CD4-positive, alpha-beta T cell (primary cell): ENCODE data around the gene PPP1R9A. TPM values are rescaled to one million over a fixed set of nuclear protein-coding genes. Genes with fewer than 3 reads are reported as not detected.

Experiments
- ATAC-seq: fragments of 200-7000 bp; cut with Tn5 transposase; one replicate; pipeline ENCODE4 v1.10.0; 2022; ENCODE audit warnings: mild to moderate bottlenecking; ENCODE audit not compliant: poor library complexity
- CTCF ChIA-PET: fragments of 350-600 bp; sonication (Branson Sonifier 250); formaldehyde crosslinking; loops from one replicate; lab custom pipeline; 2021; ENCODE audit warnings: antibody characterized with exemption, inconsistent platforms; lab: Charles Lee
- POLR2A ChIA-PET: fragments of 350-600 bp; sonication (Branson Sonifier 250); formaldehyde crosslinking; loops from one replicate; lab custom pipeline; 2021; ENCODE audit warnings: antibody characterized with exemption, inconsistent platforms; lab: Charles Lee
- DNase-seq, 14 experiments: peaks; one replicate each; pipeline ENCODE4 v3.0.0-alpha.2; 2013 to 2020; ENCODE audit warnings: mixed read lengths in 2 of 14
- H3K27ac ChIP-seq, 2 donors: one replicate each; pipeline versions ENCODE4 v1.5.1 to v1.7.0; 2013; ENCODE audit warnings: low read length in 2 of 2, low read depth in 1 of 2, mild to moderate bottlenecking in 1 of 2
- H3K27me3 ChIP-seq, 2 experiments: 1 replicate in 1 of 2; 2 replicates in 1 of 2; pipeline versions ENCODE4 v1.6.1 to v1.7.0; 2013; ENCODE audit warnings: low read length in 2 of 2, control low read depth in 1 of 2, mild to moderate bottlenecking in 1 of 2, moderate library complexity in 1 of 2; ENCODE audit not compliant: insufficient read depth in 2 of 2, control insufficient read depth in 1 of 2
- H3K36me3 ChIP-seq: one replicate; pipeline ENCODE4 v1.6.1; 2013; ENCODE audit warnings: low read length, control low read depth; ENCODE audit not compliant: insufficient read depth
- H3K4me1 ChIP-seq: one replicate; pipeline ENCODE4 v1.6.1; 2013; ENCODE audit warnings: low read length, control low read depth; ENCODE audit not compliant: insufficient read depth
- H3K4me3 ChIP-seq: one replicate; pipeline ENCODE4 v1.5.1; 2013; ENCODE audit warnings: mild to moderate bottlenecking, low read length, moderate library complexity
- H3K9me3 ChIP-seq, 2 experiments: 1 replicate in 1 of 2; 2 replicates in 1 of 2; pipeline versions ENCODE4 v1.6.1 to v1.7.0; 2013; ENCODE audit warnings: low read length in 2 of 2, mild to moderate bottlenecking in 2 of 2, control low read depth in 1 of 2, moderate library complexity in 1 of 2; ENCODE audit not compliant: control insufficient read depth in 1 of 2, insufficient read depth in 1 of 2
- H3K27ac Mint-ChIP-seq: one replicate; pipeline ENCODE4 v1.8.0; 2020; ENCODE audit warnings: mixed read lengths
- H3K27me3 Mint-ChIP-seq: one replicate; pipeline ENCODE4 v1.8.0; 2021; ENCODE audit warnings: mixed read lengths
- H3K36me3 Mint-ChIP-seq: one replicate; pipeline ENCODE4 v1.8.0; 2021; ENCODE audit warnings: low read depth, mixed read lengths
- H3K4me1 Mint-ChIP-seq: one replicate; pipeline ENCODE4 v1.8.0; 2021; ENCODE audit warnings: low read depth, mixed read lengths
- H3K4me3 Mint-ChIP-seq: one replicate; pipeline ENCODE4 v1.8.0; 2020; ENCODE audit warnings: mild to moderate bottlenecking, mixed read lengths
- H3K9me3 Mint-ChIP-seq: one replicate; pipeline ENCODE4 v1.8.0; 2020; ENCODE audit warnings: mixed read lengths
- intact Hi-C, 2 experiments: fragments of 100-400 bp; cut with DNase I in 1 of 2; cut with micrococcal nuclease in 1 of 2; formaldehyde crosslinking; loops; one replicate each; pipeline versions ENCODE4 v1.15.1 to v1.9.0; 2023 to 2025; cut with DNase I, micrococcal nuclease
- total RNA-seq, 174 experiments: library from RNA in 2 of 174; stranded (reverse) in 2 of 174; gene quantifications; one replicate each; pipeline ENCODE4 v1.2.3 and lab custom pipeline; 2021 to 2026
- TF ChIP-seq, protein P1 (sequence below): fragments of 200-600 bp; IDR thresholded peaks from one replicate; pipeline ENCODE4 v1.8.0; 2022; ENCODE audit warnings: antibody characterized with exemption, mild to moderate bottlenecking

Gene PPP1R9A
- total RNA-seq, 2 experiments from 2014 or later = not detected

DNA sequence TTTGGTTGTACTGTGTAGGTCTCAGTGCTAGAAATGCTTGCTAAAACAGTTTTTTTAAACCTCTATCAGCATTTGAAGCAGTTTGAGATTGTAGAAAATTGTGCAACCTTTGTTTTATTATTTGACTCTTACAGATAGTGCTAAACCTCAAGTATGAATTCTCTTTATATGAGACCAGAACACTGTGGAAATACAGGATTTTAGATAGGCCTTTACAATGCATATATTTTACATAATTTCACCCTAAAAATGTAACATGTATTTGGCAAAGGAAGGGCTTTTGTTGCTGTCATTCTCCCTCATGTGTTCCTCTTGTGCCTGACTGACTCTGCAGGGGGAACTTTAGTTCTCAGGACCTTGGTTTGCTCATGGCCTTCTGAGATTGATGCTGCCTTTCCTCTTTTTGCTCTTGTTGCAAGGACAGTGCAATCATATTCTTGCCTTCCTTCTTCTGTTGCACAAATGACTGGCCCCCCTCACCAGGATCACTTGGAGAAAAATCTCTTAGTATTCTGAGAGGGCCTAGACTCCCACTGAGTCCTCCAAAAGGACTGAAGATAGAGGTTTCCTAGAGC is 188.7 kb downstream of the PPP1R9A start:
- Mint-ChIP-seq H3K4me3 (no peak overlapping the region), H3K9me3 (no peaks in the 10 kb centered on the region), H3K36me3 (no peaks in the 10 kb centered on the region), H3K4me1 (no peaks in the 10 kb centered on the region), H3K27ac (no peak overlapping the region), H3K27me3 (no peaks in the 10 kb centered on the region)
- TF ChIP-seq, protein P1, sequence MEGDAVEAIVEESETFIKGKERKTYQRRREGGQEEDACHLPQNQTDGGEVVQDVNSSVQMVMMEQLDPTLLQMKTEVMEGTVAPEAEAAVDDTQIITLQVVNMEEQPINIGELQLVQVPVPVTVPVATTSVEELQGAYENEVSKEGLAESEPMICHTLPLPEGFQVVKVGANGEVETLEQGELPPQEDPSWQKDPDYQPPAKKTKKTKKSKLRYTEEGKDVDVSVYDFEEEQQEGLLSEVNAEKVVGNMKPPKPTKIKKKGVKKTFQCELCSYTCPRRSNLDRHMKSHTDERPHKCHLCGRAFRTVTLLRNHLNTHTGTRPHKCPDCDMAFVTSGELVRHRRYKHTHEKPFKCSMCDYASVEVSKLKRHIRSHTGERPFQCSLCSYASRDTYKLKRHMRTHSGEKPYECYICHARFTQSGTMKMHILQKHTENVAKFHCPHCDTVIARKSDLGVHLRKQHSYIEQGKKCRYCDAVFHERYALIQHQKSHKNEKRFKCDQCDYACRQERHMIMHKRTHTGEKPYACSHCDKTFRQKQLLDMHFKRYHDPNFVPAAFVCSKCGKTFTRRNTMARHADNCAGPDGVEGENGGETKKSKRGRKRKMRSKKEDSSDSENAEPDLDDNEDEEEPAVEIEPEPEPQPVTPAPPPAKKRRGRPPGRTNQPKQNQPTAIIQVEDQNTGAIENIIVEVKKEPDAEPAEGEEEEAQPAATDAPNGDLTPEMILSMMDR = no peak
- intact Hi-C loops = no loop called here
- Histone ChIP-seq H3K9me3 (no peaks in the 10 kb centered on the region), H3K36me3 (no peaks in the 10 kb centered on the region), H3K27me3 (no peaks in the 10 kb centered on the region), H3K27ac (no peak overlapping the region), H3K4me1 (no peaks in the 10 kb centered on the region), H3K4me3 (no peak overlapping the region)
- ChIA-PET CTCF (no interaction called here), POLR2A (no interaction called here)
- ATAC-seq (no peak), DNase-seq (no peak)

DNA sequence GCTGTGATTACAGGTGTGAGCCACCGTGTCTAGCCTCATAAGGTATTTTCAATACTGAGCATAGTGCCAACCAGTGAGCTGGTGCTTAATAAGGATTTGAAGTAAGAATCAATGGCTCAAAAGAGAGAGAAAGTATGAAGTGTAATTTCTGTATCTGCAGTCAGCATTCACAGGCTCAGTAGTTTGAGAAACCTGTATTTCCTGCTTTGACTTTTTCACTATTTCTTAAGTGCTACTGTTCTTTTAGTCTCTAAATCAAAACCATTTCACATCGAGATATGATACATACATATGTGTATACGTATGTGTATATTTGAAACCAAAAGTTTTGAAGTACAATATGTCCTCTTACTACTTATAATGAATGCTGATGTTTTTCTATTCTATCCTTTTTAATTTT is 189.9 kb downstream of the PPP1R9A start:
- ChIA-PET POLR2A (no interaction called here), CTCF (no interaction called here)
- Mint-ChIP-seq H3K36me3 (no peaks in the 10 kb centered on the region), H3K27ac (no peak overlapping the region), H3K27me3 (no peaks in the 10 kb centered on the region), H3K4me1 (no peaks in the 10 kb centered on the region), H3K4me3 (no peak overlapping the region), H3K9me3 (no peaks in the 10 kb centered on the region)
- Histone ChIP-seq H3K36me3 (no peaks in the 10 kb centered on the region), H3K4me1 (no peaks in the 10 kb centered on the region), H3K27me3 (no peaks in the 10 kb centered on the region), H3K9me3 (no peaks in the 10 kb centered on the region), H3K4me3 (no peak overlapping the region), H3K27ac (no peak overlapping the region)
- TF ChIP-seq, protein P1 = no peak
- intact Hi-C loops = no loop called here
- no peak for DNase-seq
- no peak for ATAC-seq

DNA sequence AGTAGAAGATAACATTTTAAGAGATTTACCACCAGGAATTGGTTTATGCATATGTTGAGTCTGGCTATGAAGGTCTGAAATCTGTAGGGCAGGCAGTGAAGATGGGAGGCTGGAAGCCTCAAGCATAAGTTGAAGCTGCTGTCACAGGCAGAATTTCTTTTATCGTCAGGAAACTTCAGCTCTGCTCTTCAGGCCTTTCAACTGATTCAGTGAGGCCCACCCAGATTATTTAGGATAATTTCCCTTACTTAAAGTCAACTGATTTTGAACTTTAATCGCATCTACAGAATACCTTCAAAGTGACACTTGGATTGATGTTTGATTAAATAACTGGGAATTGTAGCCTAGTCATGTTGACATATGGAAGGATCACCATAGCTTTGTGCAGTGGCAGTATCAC is 190.5 kb downstream of the PPP1R9A start:
- DNase-seq = no peak
- CTCF ChIA-PET = no interaction called here

More for the DNA sequence above, 190.5 kb downstream of the PPP1R9A start:
- no peak overlapping the region for H3K27ac ChIP-seq
- H3K36me3 Mint-ChIP-seq = no peaks in the 10 kb centered on the region
- no peak for ATAC-seq
- H3K4me1 ChIP-seq = no peaks in the 10 kb centered on the region
- H3K9me3 ChIP-seq = no peaks in the 10 kb centered on the region
- TF ChIP-seq, protein P1 = no peak
- no peaks in the 10 kb centered on the region for H3K9me3 Mint-ChIP-seq
- no peaks in the 10 kb centered on the region for H3K4me1 Mint-ChIP-seq
- H3K36me3 ChIP-seq = no peaks in the 10 kb centered on the region
- intact Hi-C loops = no loop called here
- no peak overlapping the region for H3K4me3 ChIP-seq
- H3K27ac Mint-ChIP-seq = no peak overlapping the region
- POLR2A ChIA-PET = no interaction called here
- no peak overlapping the region for H3K4me3 Mint-ChIP-seq
- H3K27me3 Mint-ChIP-seq = no peaks in the 10 kb centered on the region
- H3K27me3 ChIP-seq = no peaks in the 10 kb centered on the region
